GM12801 (cell line): ENCODE results near the gene TXNRD2.

Source experiments
- CTCF ChIP-seq: IDR thresholded peaks from one replicate; pipeline ENCODE4 v1.5.1; 2011; ENCODE audit warnings: control low read depth; ENCODE audit not compliant: insufficient read length; ENCODE audit errors: extremely low read depth

TXNRD2 gene

GRCh38 chr22:19968450-19968891 is 26.9 kb upstream of the TXNRD2 start:
- TF ChIP-seq CTCF, result no peak

GRCh38 chr22:19967850-19968449 is 26.3 kb upstream of the TXNRD2 start:
- no peak for TF ChIP-seq CTCF

GRCh38 chr22:19966908-19967750 is 25.5 kb upstream of the TXNRD2 start:
- no peak for TF ChIP-seq CTCF

- no peak for TF ChIP-seq CTCF
Measured at GRCh38 chr22:19965771-19966709, 24.4 kb upstream of the TXNRD2 start.

GRCh38 chr22:19964701-19965386 is 23.2 kb upstream of the TXNRD2 start:
- TF ChIP-seq CTCF, result no peak

- TF ChIP-seq CTCF, result no peak
Measured at GRCh38 chr22:19963863-19964642, 22.4 kb upstream of the TXNRD2 start.
